Brain pericyte (primary cell): Measurements from ENCODE around the gene NAT14.
A peak's percentile ranks its signal among the peaks of the same experiment; 100 is the strongest.

ENCODE experiments used
- DNase-seq: peaks from one replicate; pipeline ENCODE4 v3.0.0-alpha.2; 2012; ENCODE audit warnings: low read depth, low spot score

Gene NAT14

GRCh38 chr19:55453511-55454260 is 31.3 kb upstream of the NAT14 start:
- DNase-seq = no peak

DNA sequence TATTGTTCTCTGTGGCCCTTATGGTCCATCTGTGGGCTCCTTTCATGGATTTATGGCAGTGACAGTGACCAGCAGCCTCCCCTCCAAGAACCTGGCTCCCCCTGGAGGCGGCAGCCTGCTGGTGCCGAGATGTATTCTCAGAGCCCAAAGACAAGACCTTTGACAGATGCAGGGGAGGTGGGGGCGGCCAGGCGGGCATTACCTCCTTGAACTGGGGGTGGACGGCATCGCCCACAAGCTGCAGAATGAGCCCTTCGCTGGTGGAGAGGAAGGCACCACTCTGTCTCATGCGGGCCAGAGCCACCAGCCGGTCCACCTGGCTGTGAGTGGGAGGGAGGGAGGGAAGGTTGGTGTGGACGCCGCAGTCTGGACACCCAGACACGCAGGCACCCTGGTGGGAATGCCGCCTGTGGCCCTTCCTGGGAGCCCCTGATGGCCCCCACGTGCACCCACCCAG is 30.2 kb upstream of the NAT14 start:
- DNase-seq = no peak

GRCh38 chr19:55455576-55456235 is 29.3 kb upstream of the NAT14 start:
- no peak for DNase-seq

- DNase-seq = no peak
These were observed 28.6 kb upstream of the NAT14 start for GRCh38 chr19:55456347-55456746.

- no peak for DNase-seq
These were observed 27.1 kb upstream of the NAT14 start for GRCh38 chr19:55457683-55458457.

- no peak for DNase-seq
These were observed 25.4 kb upstream of the NAT14 start for GRCh38 chr19:55459551-55459949.

DNA sequence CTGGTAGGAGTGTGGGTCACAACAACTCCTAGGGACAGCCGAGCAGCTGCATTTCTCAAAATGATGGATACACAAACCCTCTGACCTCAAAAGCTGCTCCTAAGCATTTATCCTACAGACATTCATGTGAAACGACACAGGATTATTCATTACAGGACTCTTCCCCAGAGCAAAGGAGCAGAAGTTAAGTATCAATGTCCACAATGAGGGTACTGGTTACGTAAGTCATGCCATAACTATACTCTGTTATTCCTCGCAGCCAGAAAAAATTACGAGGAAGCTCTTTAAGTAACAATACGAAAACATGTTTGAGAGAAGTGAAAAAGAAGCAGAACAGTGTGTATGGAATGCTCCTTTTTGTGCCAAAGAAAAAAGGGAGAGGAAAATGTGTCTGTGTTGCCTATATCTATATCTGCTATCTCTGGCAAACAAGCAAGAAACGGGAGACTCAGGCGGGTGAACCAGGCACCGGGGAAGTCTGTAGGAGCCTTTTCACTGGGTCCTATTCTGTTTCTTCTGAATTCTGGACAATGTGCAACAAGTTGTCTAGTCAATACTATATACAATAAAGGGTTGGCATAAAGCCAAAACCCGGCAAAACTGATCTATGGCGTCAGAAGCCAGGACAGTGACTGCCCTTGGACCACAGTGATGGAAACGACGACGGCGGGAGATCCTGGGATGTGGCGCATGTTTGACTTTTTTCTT is 24.9 kb upstream of the NAT14 start:
- DNase-seq = no peak

DNA sequence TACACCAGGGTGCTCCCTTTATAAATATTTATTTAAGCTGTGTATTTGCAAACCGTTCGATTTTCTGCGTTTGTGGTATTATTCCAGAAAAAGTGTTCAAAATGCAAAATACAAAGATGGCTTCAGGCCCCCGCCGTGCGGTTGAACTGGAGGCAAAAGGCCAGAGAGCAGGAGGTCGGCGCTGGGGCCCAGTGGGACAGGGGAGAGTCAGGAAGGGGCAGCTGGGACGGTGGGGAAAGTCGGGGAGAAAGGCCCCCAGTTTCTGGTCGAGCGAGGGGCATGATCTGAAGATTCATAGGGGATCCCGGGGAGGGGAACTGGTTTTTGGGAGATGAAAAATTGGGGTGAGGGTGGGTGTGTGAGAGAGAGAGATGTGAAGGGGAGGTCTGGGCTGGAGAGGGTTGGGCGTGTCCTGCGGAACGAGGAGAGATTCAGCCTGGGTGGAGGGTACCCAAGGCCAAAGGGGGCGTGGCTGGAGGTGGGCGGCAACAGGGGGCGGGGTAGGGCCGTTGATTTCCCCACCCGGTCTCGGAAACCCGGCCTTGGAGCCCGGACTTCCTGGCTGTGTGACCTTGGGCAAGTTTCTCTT is 24.2 kb upstream of the NAT14 start:
- no peak for DNase-seq

- DNase-seq = peak; percentile 99
These were observed 23.6 kb upstream of the NAT14 start, which contains the start of gene ISOC2 for GRCh38 chr19:55461259-55461973. ISOC2 (minus strand) TSS chr19:55461642; CDS start chr19:55456486, 5,156 bp downstream.

- DNase-seq = no peak
These were observed 22.9 kb upstream of the NAT14 start for GRCh38 chr19:55461974-55462626.

DNA sequence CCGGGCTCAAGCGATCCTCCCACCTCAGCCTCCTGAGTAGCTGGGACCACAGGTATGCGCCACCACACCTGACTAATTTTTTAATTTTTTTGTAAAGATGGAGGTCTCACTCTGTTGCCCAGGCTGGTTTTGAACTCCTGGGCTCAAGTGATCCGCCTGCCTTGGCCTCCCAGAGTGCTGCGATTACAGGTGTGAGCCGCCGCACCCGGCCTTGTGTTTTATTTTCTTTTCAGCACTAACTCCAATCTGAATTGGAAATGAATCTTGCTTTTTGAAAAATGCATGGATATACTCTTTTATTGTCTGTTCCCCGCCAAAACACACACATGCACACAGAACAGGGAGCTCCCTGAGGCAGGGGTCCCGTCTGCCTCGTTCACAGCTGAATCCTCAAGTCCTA is 22.3 kb upstream of the NAT14 start:
- no peak for DNase-seq

GRCh38 chr19:55463583-55464031 is 21.4 kb upstream of the NAT14 start:
- DNase-seq = no peak

GRCh38 chr19:55464039-55464661 is 20.8 kb upstream of the NAT14 start:
- DNase-seq = no peak

DNA sequence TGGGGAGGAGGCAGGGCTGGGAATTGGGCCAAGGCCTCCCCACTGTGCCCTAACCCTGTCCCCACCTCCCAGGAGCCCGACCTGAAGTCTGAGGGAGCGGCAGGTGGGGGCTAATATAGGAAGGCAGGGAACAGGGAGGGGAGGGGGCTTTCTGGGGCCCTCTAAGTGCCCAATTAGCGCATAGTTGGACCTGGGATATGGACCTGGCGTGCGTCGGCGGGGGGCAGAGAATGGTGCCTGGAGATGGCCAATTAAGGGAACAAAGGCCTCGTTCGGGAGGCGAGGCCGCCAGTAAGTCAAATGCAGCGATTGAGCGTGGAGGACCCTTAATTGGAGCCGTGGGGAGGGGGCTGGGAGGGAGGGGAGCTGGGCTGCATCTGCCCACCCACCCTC is 20.3 kb upstream of the NAT14 start, which contains the start of gene C19orf85:
Gene C19orf85 (minus strand): TSS at position 90 of the 393 bp plus-strand sequence. CDS start 197 bp downstream, outside the sequence.
- no peak for DNase-seq

- no peak for DNase-seq
These were observed 19.3 kb upstream of the NAT14 start for GRCh38 chr19:55465460-55466240.

DNA sequence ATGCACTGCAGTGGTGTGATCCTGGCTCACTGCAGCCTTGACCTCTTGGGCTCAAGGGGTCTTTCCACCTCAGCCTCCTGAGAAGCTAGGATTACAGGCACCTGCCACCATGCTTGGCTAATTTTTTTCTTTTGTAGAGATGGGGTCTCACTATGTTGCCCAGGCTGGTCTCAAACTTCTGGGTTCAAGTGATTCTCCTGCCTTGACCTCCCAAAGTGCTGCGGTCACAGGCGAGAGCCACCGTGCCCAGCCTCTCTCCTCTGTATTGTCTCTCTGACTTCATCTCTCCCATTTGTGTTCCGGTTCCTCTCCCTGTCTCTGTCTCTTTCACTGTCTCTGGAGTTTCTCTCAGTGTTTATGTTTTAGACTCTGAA is 18.8 kb upstream of the NAT14 start:
- no peak for DNase-seq

GRCh38 chr19:55467236-55468053 is 17.5 kb upstream of the NAT14 start:
- DNase-seq = no peak

DNA sequence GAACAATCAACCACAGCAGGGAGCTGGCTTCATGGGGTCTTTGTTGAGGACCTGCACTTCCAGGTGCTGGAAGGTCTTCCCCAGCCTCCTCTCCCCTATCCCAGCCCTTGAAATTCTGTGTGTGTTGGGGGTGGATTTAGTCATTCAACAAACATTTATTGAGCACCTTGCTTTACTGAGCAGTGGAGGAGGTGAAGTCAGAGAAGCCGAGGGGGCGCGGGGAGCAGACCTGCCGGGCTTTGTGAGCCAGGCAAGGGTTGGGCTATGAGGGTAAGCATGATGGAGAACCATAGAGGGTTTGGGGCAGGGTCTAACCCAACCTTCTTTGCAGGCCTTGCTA is 17.0 kb upstream of the NAT14 start:
- no peak for DNase-seq
